ENCODE data around the gene PPM1E. TPM values are rescaled to one million over a fixed set of nuclear protein-coding genes. Genes with fewer than 3 reads are reported as not detected.
"Not testable (repeated sequence)": the region's sequence is repeated elsewhere in the genome, so short reads cannot be mapped to it uniquely, and the experiment has no call there.

The PPM1E gene
- total RNA-seq, 2 donors from 2014 or later, result 0.26 to 0.66 TPM

- no peak overlapping the region for H3K4me3 ChIP-seq
- DNase-seq (no peak), ATAC-seq (no peak)
- peaks cover 4 to 8% of the 10 kb centered on the region in 2 donors for H3K27me3 ChIP-seq
- 46 to 62% methylated on average over 2 of the region's 2 CpGs for WGBS, 2 donors
- peaks cover 19% of the 10 kb centered on the region for H3K4me1 ChIP-seq
- TF ChIP-seq CTCF (IDR thresholded peaks at IDR 0.05) (no peak), POLR2A (IDR thresholded peaks at IDR 0.05) (no peak)
- H3K9me3 ChIP-seq, result no peaks in the 10 kb centered on the region
- intact Hi-C loops (cut with DNase I), result no loop called here
- H3K36me3 ChIP-seq (replicated peaks in 1 of 2; ENCODE audit: insufficient read depth in 1 of 2, low read depth in 2 of 2), result no peaks in the 10 kb centered on the region
- no peak overlapping the region for H3K27ac ChIP-seq
These were observed 4.6 kb downstream of the PPM1E start for GRCh38 chr17:58760248-58760647.

DNA sequence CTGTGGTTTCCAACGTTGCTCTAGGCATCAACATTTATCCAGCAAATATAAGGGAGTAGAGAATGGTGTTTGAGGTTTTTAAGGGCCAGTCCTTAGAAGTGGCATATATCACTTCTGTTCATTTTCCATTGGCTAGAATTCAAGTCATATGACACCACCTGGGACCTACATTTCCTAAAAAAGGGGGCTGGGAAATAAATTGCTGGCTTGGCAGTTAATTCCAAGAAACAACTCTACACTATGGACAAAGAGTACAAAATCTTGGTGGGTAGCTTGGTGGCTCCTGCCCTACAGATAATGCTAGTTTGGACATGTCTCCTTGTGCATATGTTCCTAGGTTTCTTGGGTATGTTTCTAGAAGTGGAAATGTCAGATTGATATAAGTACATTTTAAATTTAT lies 7.6 kb downstream of the PPM1E start:
- WGBS, 2 donors, result 25 to 26% methylated on average over 1 of the region's 1 CpG
- Histone ChIP-seq H3K9me3 (no peaks in the 10 kb centered on the region), H3K4me3 (no peak overlapping the region), H3K36me3 (replicated peaks in 1 of 2; ENCODE audit: insufficient read depth in 1 of 2, low read depth in 2 of 2) (no peaks in the 10 kb centered on the region), H3K27ac (no peak overlapping the region), H3K27me3 (peaks cover 0 to 4% of the 10 kb centered on the region in 2 donors), H3K4me1 (no peaks in the 10 kb centered on the region)
- intact Hi-C loops (cut with DNase I), result no loop called here
- DNase-seq (no peak), ATAC-seq (no peak)
- no peak for TF ChIP-seq POLR2A (IDR thresholded peaks at IDR 0.05)
- TF ChIP-seq CTCF (IDR thresholded peaks at IDR 0.05), result no peak

DNA sequence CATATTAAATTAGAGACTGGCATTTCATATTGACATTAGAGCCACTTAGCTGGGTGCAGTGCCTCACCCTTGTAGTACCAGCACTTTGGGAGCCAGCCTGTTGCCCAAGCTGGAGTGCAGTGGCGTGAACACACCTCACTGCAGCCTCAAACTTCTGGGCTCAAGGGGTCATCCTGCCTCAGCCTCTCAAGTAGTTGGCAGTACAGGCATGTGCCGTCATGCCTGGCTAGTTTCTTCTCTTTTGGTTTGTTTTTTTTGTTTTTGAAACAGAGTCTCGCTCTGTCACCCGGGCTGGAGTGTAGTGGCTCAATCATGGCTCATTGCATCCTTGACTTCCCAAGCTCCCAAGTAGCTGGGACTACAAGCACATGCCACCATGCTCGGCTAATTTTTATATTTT lies 8.7 kb downstream of the PPM1E start:
- Histone ChIP-seq H3K4me1 (no peaks in the 10 kb centered on the region), H3K9me3 (no peaks in the 10 kb centered on the region), H3K4me3 (no peak overlapping the region), H3K27ac (no peak overlapping the region), H3K36me3 (replicated peaks in 1 of 2; ENCODE audit: insufficient read depth in 1 of 2, low read depth in 2 of 2) (no peaks in the 10 kb centered on the region), H3K27me3 (no peaks in the 10 kb centered on the region)
- TF ChIP-seq CTCF (IDR thresholded peaks at IDR 0.05) (no peak), POLR2A (IDR thresholded peaks at IDR 0.05) (no peak)
- intact Hi-C loops (cut with DNase I), result no loop called here
- DNase-seq (no peak), ATAC-seq (no peak)
- 79% methylated on average over 5 of the region's 5 CpGs for WGBS, 2 donors

DNA sequence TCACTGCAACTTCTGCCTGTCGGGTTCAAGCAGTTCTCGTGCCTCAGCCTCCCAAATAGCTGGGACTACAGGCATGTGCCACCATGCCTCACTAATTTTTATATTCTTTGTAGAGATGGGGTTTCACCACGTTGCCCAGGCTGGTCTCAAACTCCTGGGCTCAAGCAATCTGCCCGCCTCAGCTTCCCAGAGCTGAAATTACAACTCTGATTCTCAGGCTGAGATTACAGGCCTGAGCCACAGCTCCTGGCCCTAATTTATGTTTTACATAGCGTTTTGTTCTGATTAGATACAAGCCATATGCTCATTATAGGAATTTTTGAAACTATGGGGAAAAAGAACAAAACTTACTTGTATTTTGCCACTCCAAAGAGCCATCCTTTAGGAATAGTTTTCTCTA lies 22.8 kb downstream of the PPM1E start:
- ATAC-seq; H3K36me3 ChIP-seq (replicated peaks in 1 of 2; ENCODE audit: insufficient read depth in 1 of 2, low read depth in 2 of 2); H3K4me1 ChIP-seq; H3K27me3 ChIP-seq; H3K4me3 ChIP-seq; DNase-seq; intact Hi-C loops (cut with DNase I); H3K9me3 ChIP-seq; H3K27ac ChIP-seq: not testable (repeated sequence)
- 59 to 69% methylated on average over 5 of the region's 5 CpGs for WGBS, 2 donors

GRCh38 chr17:58779446-58779845 lies 23.8 kb downstream of the PPM1E start:
- TF ChIP-seq CTCF (IDR thresholded peaks at IDR 0.05) (no peak), POLR2A (IDR thresholded peaks at IDR 0.05) (no peak)
- no peak overlapping the region for H3K27ac ChIP-seq
- no peak for ATAC-seq
- H3K4me3 ChIP-seq, result no peak overlapping the region
- intact Hi-C loops (cut with DNase I), result no loop called here
- DNase-seq, result no peak
- no peaks in the 10 kb centered on the region for H3K36me3 ChIP-seq (replicated peaks in 1 of 2; ENCODE audit: insufficient read depth in 1 of 2, low read depth in 2 of 2)
- H3K27me3 ChIP-seq, result no peaks in the 10 kb centered on the region
- WGBS, 2 donors, result 40 to 52% methylated on average over 1 of the region's 1 CpG
- no peaks in the 10 kb centered on the region for H3K4me1 ChIP-seq
- no peaks in the 10 kb centered on the region for H3K9me3 ChIP-seq

Data from body of pancreas (tissue), 4 donors.